ENCODE results near the gene SEMA4F. TPM values are rescaled to one million over a fixed set of nuclear protein-coding genes. Genes with fewer than 3 reads are reported as not detected.

The SEMA4F gene
- total and polyA plus RNA-seq, 4 donors = 1.4 to 10.8 (median 7.2) TPM

GRCh38 chr2:74676331-74676730 is 22.3 kb downstream of the SEMA4F start:
- ATAC-seq (ENCODE audit: low FRiP score) = no peak
- WGBS, 2 donors = 89 to 93% methylated on average over 4 of the region's 4 CpGs
- intact Hi-C loops (cut with DNase I) = no loop called here
- Histone ChIP-seq H3K4me3 (ENCODE audit: low read length in 2 of 2) (no peak overlapping the region), H3K27me3 (ENCODE audit: control insufficient read depth in 1 of 2, insufficient read depth in 2 of 2, low read length in 1 of 2) (no peaks in the 10 kb centered on the region), H3K9me3 (ENCODE audit: control insufficient read depth, low read length) (no peaks in the 10 kb centered on the region), H3K27ac (ENCODE audit: low read depth in 1 of 2, low read length in 2 of 2) (no peak overlapping the region), H3K4me1 (ENCODE audit: control insufficient read depth in 1 of 2, insufficient read depth in 2 of 2, low read length in 2 of 2) (no peaks in the 10 kb centered on the region), H3K36me3 (ENCODE audit: control insufficient read depth in 1 of 2, insufficient read depth in 2 of 2, low read length in 1 of 2) (peaks cover 5 to 8% of the 10 kb centered on the region in 2 donors)
- DNase-seq = no peak

- H3K27ac ChIP-seq (ENCODE audit: low read depth in 1 of 2, low read length in 2 of 2) = no peak overlapping the region
- H3K4me3 ChIP-seq (ENCODE audit: low read length in 2 of 2) = no peak overlapping the region
- no peaks in the 10 kb centered on the region for H3K27me3 ChIP-seq (ENCODE audit: control insufficient read depth in 1 of 2, insufficient read depth in 2 of 2, low read length in 1 of 2)
- DNase-seq (no peak), ATAC-seq (ENCODE audit: low FRiP score) (no peak)
- peaks cover 5 to 8% of the 10 kb centered on the region in 2 donors for H3K36me3 ChIP-seq (ENCODE audit: control insufficient read depth in 1 of 2, insufficient read depth in 2 of 2, low read length in 1 of 2)
- WGBS, 2 donors = 91 to 94% methylated on average over 15 of the region's 15 CpGs
- H3K9me3 ChIP-seq (ENCODE audit: control insufficient read depth, low read length) = no peaks in the 10 kb centered on the region
- no peaks in the 10 kb centered on the region for H3K4me1 ChIP-seq (ENCODE audit: control insufficient read depth in 1 of 2, insufficient read depth in 2 of 2, low read length in 2 of 2)
- intact Hi-C loops (cut with DNase I) = loop anchor here in 1 of 2 donors (10.0 kb wide), 1 partner anchor 725 kb away; no protein-coding TSS in a partner anchor
Measured at GRCh38 chr2:74679615-74680014, 25.6 kb downstream of the SEMA4F start.

- no peak for DNase-seq
- no peak for ATAC-seq (ENCODE audit: low FRiP score)
- H3K27me3 ChIP-seq (ENCODE audit: control insufficient read depth in 1 of 2, insufficient read depth in 2 of 2, low read length in 1 of 2) = no peaks in the 10 kb centered on the region
- H3K36me3 ChIP-seq (ENCODE audit: control insufficient read depth in 1 of 2, insufficient read depth in 2 of 2, low read length in 1 of 2) = peaks cover 0 to 4% of the 10 kb centered on the region in 2 donors
- intact Hi-C loops (cut with DNase I) = loop anchor here in 1 of 2 donors (10.0 kb wide), 1 partner anchor 722 kb away; no protein-coding TSS in a partner anchor
- no peaks in the 10 kb centered on the region for H3K9me3 ChIP-seq (ENCODE audit: control insufficient read depth, low read length)
- H3K4me3 ChIP-seq (ENCODE audit: low read length in 2 of 2) = no peak overlapping the region
- H3K4me1 ChIP-seq (ENCODE audit: control insufficient read depth in 1 of 2, insufficient read depth in 2 of 2, low read length in 2 of 2) = no peaks in the 10 kb centered on the region
- H3K27ac ChIP-seq (ENCODE audit: low read depth in 1 of 2, low read length in 2 of 2) = no peak overlapping the region
Measured at GRCh38 chr2:74682501-74682900, 28.5 kb downstream of the SEMA4F start.

GRCh38 chr2:74685408-74685807 is 31.4 kb downstream of the SEMA4F start:
- Histone ChIP-seq H3K27ac (ENCODE audit: low read depth in 1 of 2, low read length in 2 of 2) (no peak overlapping the region), H3K9me3 (ENCODE audit: control insufficient read depth, low read length) (no peaks in the 10 kb centered on the region), H3K36me3 (ENCODE audit: control insufficient read depth in 1 of 2, insufficient read depth in 2 of 2, low read length in 1 of 2) (no peaks in the 10 kb centered on the region), H3K4me1 (ENCODE audit: control insufficient read depth in 1 of 2, insufficient read depth in 2 of 2, low read length in 2 of 2) (no peaks in the 10 kb centered on the region), H3K27me3 (ENCODE audit: control insufficient read depth in 1 of 2, insufficient read depth in 2 of 2, low read length in 1 of 2) (no peaks in the 10 kb centered on the region), H3K4me3 (ENCODE audit: low read length in 2 of 2) (no peak overlapping the region)
- ATAC-seq (ENCODE audit: low FRiP score) (no peak), DNase-seq (no peak)
- 82 to 85% methylated on average over 3 of the region's 3 CpGs for WGBS, 2 donors
- intact Hi-C loops (cut with DNase I) = loop anchor here in 1 of 2 donors (10.0 kb wide), 1 partner anchor 719 kb away; no protein-coding TSS in a partner anchor

- ATAC-seq (ENCODE audit: low FRiP score) (no peak), DNase-seq (no peak)
- H3K4me3 ChIP-seq (ENCODE audit: low read length in 2 of 2) = no peak overlapping the region
- H3K9me3 ChIP-seq (ENCODE audit: control insufficient read depth, low read length) = no peaks in the 10 kb centered on the region
- WGBS, 2 donors = 96 to 98% methylated on average over 1 of the region's 1 CpG
- H3K36me3 ChIP-seq (ENCODE audit: control insufficient read depth in 1 of 2, insufficient read depth in 2 of 2, low read length in 1 of 2) = no peaks in the 10 kb centered on the region
- no peaks in the 10 kb centered on the region for H3K27me3 ChIP-seq (ENCODE audit: control insufficient read depth in 1 of 2, insufficient read depth in 2 of 2, low read length in 1 of 2)
- no peak overlapping the region for H3K27ac ChIP-seq (ENCODE audit: low read depth in 1 of 2, low read length in 2 of 2)
- no peaks in the 10 kb centered on the region for H3K4me1 ChIP-seq (ENCODE audit: control insufficient read depth in 1 of 2, insufficient read depth in 2 of 2, low read length in 2 of 2)
- intact Hi-C loops (cut with DNase I) = loop anchor here in 1 of 2 donors (10.0 kb wide), 1 partner anchor 716 kb away; no protein-coding TSS in a partner anchor
Measured at GRCh38 chr2:74688881-74689280, 34.8 kb downstream of the SEMA4F start.

- no peak for ATAC-seq (ENCODE audit: low FRiP score)
Measured at GRCh38 chr2:74689671-74690070, 35.6 kb downstream of the SEMA4F start.

GRCh38 chr2:74690571-74690970 is 36.5 kb downstream of the SEMA4F start:
- WGBS, 2 donors = 5 to 8% methylated on average over 4 of the region's 4 CpGs
- intact Hi-C loops (cut with DNase I) = loop anchor here (1.0 to 5.0 kb wide), 3 partner anchors 186 to 717 kb away; no protein-coding TSS in a partner anchor
- H3K4me3 ChIP-seq (ENCODE audit: low read length in 2 of 2) = no peak overlapping the region
- H3K9me3 ChIP-seq (ENCODE audit: control insufficient read depth, low read length) = no peaks in the 10 kb centered on the region
- H3K36me3 ChIP-seq (ENCODE audit: control insufficient read depth in 1 of 2, insufficient read depth in 2 of 2, low read length in 1 of 2) = no peaks in the 10 kb centered on the region
- no peaks in the 10 kb centered on the region for H3K27me3 ChIP-seq (ENCODE audit: control insufficient read depth in 1 of 2, insufficient read depth in 2 of 2, low read length in 1 of 2)
- ATAC-seq (ENCODE audit: low FRiP score) = peak; percentile 87
- H3K27ac ChIP-seq (ENCODE audit: low read depth in 1 of 2, low read length in 2 of 2) = no peak overlapping the region
- H3K4me1 ChIP-seq (ENCODE audit: control insufficient read depth in 1 of 2, insufficient read depth in 2 of 2, low read length in 2 of 2) = no peaks in the 10 kb centered on the region
- no peak for DNase-seq

More at GRCh38 chr2:74689671-74690070, 35.6 kb downstream of the SEMA4F start:
- WGBS, 2 donors = 70 to 78% methylated on average over 3 of the region's 3 CpGs
- intact Hi-C loops (cut with DNase I) = loop anchor here (1.0 to 10.0 kb wide), 4 partner anchors 187 to 718 kb away; no protein-coding TSS in a partner anchor
- H3K27ac ChIP-seq (ENCODE audit: low read depth in 1 of 2, low read length in 2 of 2) = no peak overlapping the region
- no peak overlapping the region for H3K4me3 ChIP-seq (ENCODE audit: low read length in 2 of 2)
- no peaks in the 10 kb centered on the region for H3K27me3 ChIP-seq (ENCODE audit: control insufficient read depth in 1 of 2, insufficient read depth in 2 of 2, low read length in 1 of 2)
- no peaks in the 10 kb centered on the region for H3K9me3 ChIP-seq (ENCODE audit: control insufficient read depth, low read length)
- no peaks in the 10 kb centered on the region for H3K4me1 ChIP-seq (ENCODE audit: control insufficient read depth in 1 of 2, insufficient read depth in 2 of 2, low read length in 2 of 2)
- DNase-seq = no peak
- H3K36me3 ChIP-seq (ENCODE audit: control insufficient read depth in 1 of 2, insufficient read depth in 2 of 2, low read length in 1 of 2) = no peaks in the 10 kb centered on the region

- 63 to 71% methylated on average over 5 of the region's 5 CpGs for WGBS, 2 donors
- intact Hi-C loops (cut with DNase I) = loop anchor here (5.0 kb wide), 2 partner anchors 185 to 715 kb away; no protein-coding TSS in a partner anchor
Measured at GRCh38 chr2:74691929-74692328, 37.9 kb downstream of the SEMA4F start.

GRCh38 chr2:74693213-74693612 is 39.2 kb downstream of the SEMA4F start:
- no peaks in the 10 kb centered on the region for H3K9me3 ChIP-seq (ENCODE audit: control insufficient read depth, low read length)
- no peaks in the 10 kb centered on the region for H3K27me3 ChIP-seq (ENCODE audit: control insufficient read depth in 1 of 2, insufficient read depth in 2 of 2, low read length in 1 of 2)
- DNase-seq (no peak), ATAC-seq (ENCODE audit: low FRiP score) (no peak)
- no peak overlapping the region for H3K4me3 ChIP-seq (ENCODE audit: low read length in 2 of 2)
- no peaks in the 10 kb centered on the region for H3K4me1 ChIP-seq (ENCODE audit: control insufficient read depth in 1 of 2, insufficient read depth in 2 of 2, low read length in 2 of 2)
- H3K36me3 ChIP-seq (ENCODE audit: control insufficient read depth in 1 of 2, insufficient read depth in 2 of 2, low read length in 1 of 2) = no peaks in the 10 kb centered on the region
- H3K27ac ChIP-seq (ENCODE audit: low read depth in 1 of 2, low read length in 2 of 2) = no peak overlapping the region
- intact Hi-C loops (cut with DNase I) = loop anchor here (5.0 kb wide), 2 partner anchors 184 to 714 kb away; no protein-coding TSS in a partner anchor

More at GRCh38 chr2:74691929-74692328, 37.9 kb downstream of the SEMA4F start:
- no peak overlapping the region for H3K27ac ChIP-seq (ENCODE audit: low read depth in 1 of 2, low read length in 2 of 2)
- no peaks in the 10 kb centered on the region for H3K4me1 ChIP-seq (ENCODE audit: control insufficient read depth in 1 of 2, insufficient read depth in 2 of 2, low read length in 2 of 2)
- ATAC-seq (ENCODE audit: low FRiP score) (no peak), DNase-seq (no peak)
- H3K36me3 ChIP-seq (ENCODE audit: control insufficient read depth in 1 of 2, insufficient read depth in 2 of 2, low read length in 1 of 2) = no peaks in the 10 kb centered on the region
- H3K4me3 ChIP-seq (ENCODE audit: low read length in 2 of 2) = no peak overlapping the region
- no peaks in the 10 kb centered on the region for H3K9me3 ChIP-seq (ENCODE audit: control insufficient read depth, low read length)
- no peaks in the 10 kb centered on the region for H3K27me3 ChIP-seq (ENCODE audit: control insufficient read depth in 1 of 2, insufficient read depth in 2 of 2, low read length in 1 of 2)

Measured in aorta (tissue), 5 donors.